NCI-H2107 treated with DMSO at 0.1 percent for 48 hours (cell line): ENCODE results near the gene RAD51B.
"Not testable (repeated sequence)": the region's sequence is repeated elsewhere in the genome, so short reads cannot be mapped to it uniquely, and the experiment has no call there.

Experiments
- DNase-seq: peaks from one replicate; lab custom pipeline; 2025; ENCODE audit not compliant: unreplicated experiment; lab: John Stamatoyannopoulos, UW

The RAD51B gene

GRCh38 chr14:68416171-68416570 lies 596.6 kb downstream of the RAD51B start:
- no peak for DNase-seq

- DNase-seq: no peak
Observed at GRCh38 chr14:68417009-68417650, 597.6 kb downstream of the RAD51B start.

GRCh38 chr14:68418174-68419118 lies 598.9 kb downstream of the RAD51B start:
- no peak for DNase-seq

- DNase-seq: no peak
Observed at GRCh38 chr14:68420350-68420749, 600.8 kb downstream of the RAD51B start.

DNA sequence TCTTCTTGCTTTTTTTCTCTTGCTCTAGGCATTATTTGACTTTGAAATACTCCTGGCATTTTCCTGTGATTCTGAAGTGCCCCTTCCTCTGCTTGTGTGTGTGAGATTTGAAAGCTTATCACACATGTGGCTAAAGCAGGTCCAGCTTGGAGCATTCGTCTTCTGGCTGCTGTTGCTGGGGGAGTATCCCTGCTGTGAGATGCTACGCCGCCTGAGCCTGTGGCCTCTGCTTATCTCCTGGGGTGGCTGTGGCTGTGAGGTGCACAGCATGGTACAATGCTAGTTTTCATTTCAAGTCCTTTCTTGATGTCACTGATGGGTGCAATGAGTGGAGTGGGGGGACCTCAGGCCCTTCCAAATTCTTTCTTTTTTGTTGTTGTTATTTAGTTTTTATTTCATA lies 601.5 kb downstream of the RAD51B start:
- DNase-seq: no peak

- no peak for DNase-seq
Observed at GRCh38 chr14:68423686-68424085, 604.1 kb downstream of the RAD51B start.

DNA sequence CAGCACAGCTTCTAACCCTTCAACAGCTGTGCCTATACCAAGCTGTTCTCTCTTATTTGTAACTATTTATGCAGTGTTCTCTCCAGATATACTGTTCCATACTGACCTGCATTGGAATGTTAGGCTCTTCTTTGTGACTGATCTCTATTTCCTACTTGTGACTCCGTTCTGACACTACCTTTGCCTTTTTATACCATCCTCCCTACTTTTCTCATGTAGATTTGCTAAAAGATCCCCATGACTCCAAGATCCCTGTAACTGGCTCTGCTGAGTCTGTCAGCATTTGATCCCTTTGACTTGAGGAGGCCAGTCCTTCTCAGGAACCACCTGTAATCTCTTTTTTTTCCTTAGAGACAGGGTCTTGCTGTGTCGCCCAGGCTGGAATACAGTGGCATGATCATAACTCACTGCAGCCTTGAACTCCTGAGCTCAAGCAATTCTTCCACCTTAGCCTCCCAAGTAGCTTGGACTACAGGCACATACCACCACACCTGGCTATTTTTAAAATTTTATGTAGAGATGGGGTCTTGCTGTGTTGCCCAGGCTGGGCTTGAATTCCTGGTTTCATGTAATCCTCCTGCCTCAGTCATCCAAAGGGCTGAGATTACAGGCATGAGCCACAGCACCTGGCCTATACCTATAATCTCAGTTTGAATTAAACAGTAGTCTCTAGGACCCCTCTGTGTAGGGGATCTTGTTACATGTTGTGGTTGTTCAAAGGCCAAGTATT lies 605.0 kb downstream of the RAD51B start:
- DNase-seq: no peak

- no peak for DNase-seq
Observed at GRCh38 chr14:68426661-68427549, 607.3 kb downstream of the RAD51B start.

DNA sequence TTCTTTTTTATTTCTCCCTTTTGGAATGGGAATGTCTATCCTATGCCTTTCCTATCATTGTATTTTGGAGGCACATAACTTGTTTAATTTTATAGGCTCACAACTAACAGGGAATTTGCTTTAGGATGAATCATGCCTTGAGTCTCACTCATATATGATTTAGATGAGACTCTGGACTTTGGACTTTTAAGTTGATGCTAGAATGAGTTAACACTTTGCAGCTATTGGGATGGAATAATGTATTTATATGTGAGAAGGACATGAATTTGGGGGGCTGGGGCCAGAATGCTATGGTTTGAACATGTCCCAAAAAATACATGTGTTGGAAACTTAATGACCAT lies 607.9 kb downstream of the RAD51B start:
- no peak for DNase-seq

DNA sequence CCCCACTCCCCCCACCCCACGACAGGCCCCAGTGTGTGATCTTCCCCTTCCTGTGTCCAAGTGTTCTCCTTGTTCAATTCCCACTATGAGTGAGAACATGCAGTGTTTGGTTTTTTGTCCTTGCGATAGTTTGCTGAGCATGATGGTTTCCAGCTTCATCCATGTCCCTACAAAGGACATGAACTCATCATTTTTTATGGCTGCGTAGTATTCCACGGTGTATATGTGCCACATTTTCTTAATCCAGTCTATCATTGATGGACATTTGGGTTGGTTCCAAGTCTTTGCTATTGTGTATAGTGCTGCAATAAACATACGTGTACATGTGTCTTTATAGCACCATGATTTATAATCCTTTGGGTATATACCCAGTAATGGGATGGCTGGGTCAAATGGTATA lies 609.3 kb downstream of the RAD51B start:
- not testable (repeated sequence) for DNase-seq

DNA sequence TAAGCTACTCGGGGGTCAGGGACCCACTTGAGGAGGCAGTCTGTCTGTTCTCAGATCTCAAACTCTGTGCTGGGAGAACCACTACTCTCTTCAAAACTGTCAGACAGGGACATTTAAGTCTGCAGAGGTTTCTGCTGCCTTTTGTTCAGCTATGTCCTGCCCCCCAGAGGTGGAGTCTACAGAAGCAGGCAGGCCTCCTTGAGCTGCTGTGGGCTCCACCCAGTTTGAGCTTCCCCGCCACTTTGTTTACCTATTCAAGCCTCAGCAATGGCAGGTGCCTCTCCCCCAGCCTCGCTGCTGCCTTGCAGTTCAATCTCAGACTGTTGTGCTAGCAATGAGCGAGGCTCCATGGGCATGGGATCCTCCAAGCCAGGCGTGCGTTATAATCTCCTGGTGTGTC lies 614.6 kb downstream of the RAD51B start:
- DNase-seq: not testable (repeated sequence)

DNA sequence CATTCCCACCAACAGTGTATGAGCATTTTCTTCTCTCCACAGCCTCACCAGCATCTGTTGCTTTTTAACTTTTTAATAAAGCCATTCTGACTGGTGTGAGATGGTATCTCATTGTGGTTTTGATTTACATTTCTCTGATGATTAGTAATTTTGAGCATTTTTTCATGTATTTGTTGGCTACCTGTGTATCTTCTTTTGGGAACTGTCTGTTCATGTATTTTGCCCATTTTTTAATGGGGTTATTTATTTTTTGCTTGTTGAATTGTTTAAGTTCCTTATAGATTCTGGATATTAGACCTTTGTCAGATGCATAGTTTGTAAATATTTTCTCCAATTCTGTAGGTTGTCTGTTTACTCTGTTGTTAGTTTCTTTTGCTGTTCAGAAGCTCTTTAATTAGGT lies 616.1 kb downstream of the RAD51B start:
- DNase-seq: not testable (repeated sequence)

- DNase-seq: no peak
Observed at GRCh38 chr14:68439676-68440075, 620.1 kb downstream of the RAD51B start.

- DNase-seq: no peak
Observed at GRCh38 chr14:68440820-68441219, 621.2 kb downstream of the RAD51B start.

DNA sequence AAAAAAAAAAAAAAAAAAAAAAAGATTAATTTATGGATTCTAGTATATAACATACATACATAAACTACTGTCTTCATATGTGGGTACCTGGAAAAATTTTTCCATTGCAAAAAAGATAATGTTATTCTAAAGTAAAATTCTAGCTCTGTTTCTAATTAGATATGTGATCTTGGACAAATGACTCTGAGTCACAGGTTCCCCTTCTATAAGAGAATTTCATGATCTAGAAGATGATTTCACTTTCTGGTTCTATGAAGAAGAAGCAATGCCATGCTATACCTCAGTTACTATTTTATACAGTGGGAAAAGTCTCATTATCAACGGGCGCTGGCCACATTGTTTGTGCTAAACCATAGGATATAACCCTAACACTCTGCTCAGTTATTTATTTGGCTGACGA lies 622.0 kb downstream of the RAD51B start:
- DNase-seq: no peak

- no peak for DNase-seq
Observed at GRCh38 chr14:68442828-68443629, 623.5 kb downstream of the RAD51B start.

- peak; percentile 83 for DNase-seq
Observed at GRCh38 chr14:68444449-68445168, 625.0 kb downstream of the RAD51B start.

DNA sequence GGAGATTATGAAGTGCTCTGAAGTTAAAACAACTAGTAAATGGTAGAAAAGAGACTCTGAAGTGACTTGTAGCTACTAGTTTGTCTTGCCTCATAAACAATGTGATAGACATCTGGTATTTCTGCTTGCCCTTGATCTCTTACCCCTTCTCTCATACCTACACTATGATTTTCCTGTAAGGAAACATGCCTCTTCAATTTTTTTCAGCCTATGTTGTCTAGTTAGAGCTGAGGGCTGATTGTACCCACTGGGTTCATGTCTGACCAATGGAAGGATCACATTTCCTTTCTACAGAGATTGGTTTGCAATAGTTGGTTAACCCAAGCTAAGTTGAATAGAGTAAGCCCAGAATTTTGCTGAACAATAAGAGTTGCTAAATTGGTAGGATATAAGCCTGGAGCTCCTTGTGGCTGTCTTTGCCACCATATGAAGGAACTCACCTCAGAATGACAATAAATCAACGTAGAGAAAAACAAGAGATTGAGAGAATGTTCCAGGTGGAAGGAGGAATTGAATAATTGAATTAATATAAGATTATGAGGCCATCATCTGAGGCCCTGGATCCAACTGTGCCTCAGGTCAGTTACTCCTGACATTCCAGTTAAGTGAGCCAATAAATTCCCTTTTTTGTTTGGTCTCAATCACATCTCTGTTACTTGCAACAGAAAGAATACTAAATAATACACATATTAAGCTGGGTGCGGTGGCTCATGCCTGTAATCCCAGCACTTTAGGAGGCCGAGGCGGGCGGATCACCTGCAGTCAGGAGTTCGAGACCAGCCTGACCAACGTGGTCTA lies 626.9 kb downstream of the RAD51B start:
- DNase-seq: no peak
